Stimulated activated CD4-positive, alpha-beta T cell treated with anti-CD3 and anti-CD28 coated beads, TNF-alpha, amount 100 ng/mL, for 48 hours (primary cell): Measurements from ENCODE around the gene ASB10.

Experiments used
- DNase-seq, 3 donors: peaks; one replicate each; pipeline ENCODE4 v3.0.0-alpha.2; 2020; ENCODE audit warnings: low read depth in 3 of 3

The ASB10 gene

GRCh38 chr7:151135866-151136843, 50.9 kb downstream of the ASB10 start:
- no peak for DNase-seq

GRCh38 chr7:151135525-151135845, 51.6 kb downstream of the ASB10 start:
- no peak for DNase-seq

GRCh38 chr7:151134743-151135524, 52.1 kb downstream of the ASB10 start:
- DNase-seq: no peak

GRCh38 chr7:151133986-151134742, 52.9 kb downstream of the ASB10 start:
- no peak for DNase-seq

- no peak for DNase-seq
Observed at GRCh38 chr7:151133266-151133985, 53.6 kb downstream of the ASB10 start.

- no peak for DNase-seq
Observed at GRCh38 chr7:151132461-151133205, 54.4 kb downstream of the ASB10 start.

GRCh38 chr7:151131592-151132293, 55.3 kb downstream of the ASB10 start:
- DNase-seq: no peak

- DNase-seq: no peak
Observed at GRCh38 chr7:151131224-151131591, 55.8 kb downstream of the ASB10 start.

- DNase-seq: no peak
Observed at GRCh38 chr7:151130741-151131157, 56.3 kb downstream of the ASB10 start.

GRCh38 chr7:151129960-151130591, 57.0 kb downstream of the ASB10 start:
- no peak for DNase-seq

GRCh38 chr7:151129117-151129959, 57.7 kb downstream of the ASB10 start:
- DNase-seq: no peak

GRCh38 chr7:151128716-151129115, 58.3 kb downstream of the ASB10 start:
- no peak for DNase-seq

- no peak for DNase-seq
Observed at GRCh38 chr7:151128144-151128543, 58.9 kb downstream of the ASB10 start.

GRCh38 chr7:151126491-151127137, 60.4 kb downstream of the ASB10 start:
- DNase-seq: no peak

GRCh38 chr7:151125846-151126481, 61.1 kb downstream of the ASB10 start:
- DNase-seq: no peak
